ENCODE results near the gene MPP3. TPM values are rescaled to one million over a fixed set of nuclear protein-coding genes. Genes with fewer than 3 reads are reported as not detected.
"Not testable (repeated sequence)": the region's sequence is repeated elsewhere in the genome, so short reads cannot be mapped to it uniquely, and the experiment has no call there.

The MPP3 gene
- polyA plus RNA-seq (ENCODE audit: insufficient read length): 4.4 TPM

GRCh38 chr17:43832976-43833829 is at the start of gene MPP3:
Gene MPP3 (minus strand): TSS chr17:43833146. CDS start chr17:43831906, 1,240 bp downstream.
- no peak for DNase-seq (ENCODE audit: low read depth)

- no peak for DNase-seq (ENCODE audit: low read depth)
Observed at GRCh38 chr17:43881758-43882505, 49.0 kb upstream of the MPP3 start.

- no peak for DNase-seq (ENCODE audit: low read depth)
Observed at GRCh38 chr17:43881181-43881580, 48.2 kb upstream of the MPP3 start.

GRCh38 chr17:43880420-43880991 is 47.6 kb upstream of the MPP3 start:
- DNase-seq (ENCODE audit: low read depth): no peak

- DNase-seq (ENCODE audit: low read depth): no peak
Observed at GRCh38 chr17:43879723-43880419, 46.9 kb upstream of the MPP3 start.

GRCh38 chr17:43878260-43879175 is 45.6 kb upstream of the MPP3 start:
- DNase-seq (ENCODE audit: low read depth): peak; percentile 44

- DNase-seq (ENCODE audit: low read depth): no peak
Observed at GRCh38 chr17:43877451-43878155, 44.7 kb upstream of the MPP3 start.

GRCh38 chr17:43877031-43877430 is 44.1 kb upstream of the MPP3 start:
- DNase-seq (ENCODE audit: low read depth): no peak

- no peak for DNase-seq (ENCODE audit: low read depth)
Observed at GRCh38 chr17:43875476-43876147, 42.7 kb upstream of the MPP3 start.

GRCh38 chr17:43874293-43874692 is 41.3 kb upstream of the MPP3 start:
- DNase-seq (ENCODE audit: low read depth): no peak

- no peak for DNase-seq (ENCODE audit: low read depth)
Observed at GRCh38 chr17:43873815-43874214, 40.9 kb upstream of the MPP3 start.

- no peak for DNase-seq (ENCODE audit: low read depth)
Observed at GRCh38 chr17:43873091-43873490, 40.1 kb upstream of the MPP3 start.

- no peak for DNase-seq (ENCODE audit: low read depth)
Observed at GRCh38 chr17:43871946-43872690, 39.2 kb upstream of the MPP3 start.

GRCh38 chr17:43869031-43869430 is 36.1 kb upstream of the MPP3 start:
- not testable (repeated sequence) for DNase-seq (ENCODE audit: low read depth)

- no peak for DNase-seq (ENCODE audit: low read depth)
Observed at GRCh38 chr17:43868226-43868994, 35.5 kb upstream of the MPP3 start.

GRCh38 chr17:43864161-43864984 is 31.4 kb upstream of the MPP3 start:
- DNase-seq (ENCODE audit: low read depth): no peak

GRCh38 chr17:43861960-43862359 is 29.0 kb upstream of the MPP3 start:
- DNase-seq (ENCODE audit: low read depth): no peak
